MM.1S (cell line): ENCODE measurements around the gene BOD1.

Source experiments
- EZH2 ChIP-seq: fragments of 300-600 bp; sonication (generic); optimal IDR thresholded peaks from 2 replicates; pipeline ENCODE3; 2017; ENCODE audit warnings: low read depth, mild to moderate bottlenecking, antibody characterized with exemption, low read length, mixed read lengths
- EZH2phosphoT487 ChIP-seq: fragments of 300-600 bp; sonication (generic); IDR thresholded peaks from 2 replicates; pipeline ENCODE4 v1.6.1; 2018; ENCODE audit warnings: antibody characterized with exemption, low read length
- TF ChIP-seq, protein P1 (sequence below): fragments of 300-600 bp; sonication (generic); IDR thresholded peaks from 2 replicates; pipeline ENCODE4 v1.5.1; 2016; ENCODE audit warnings: antibody characterized with exemption, low read length, mixed read lengths

- TF ChIP-seq, protein P1, sequence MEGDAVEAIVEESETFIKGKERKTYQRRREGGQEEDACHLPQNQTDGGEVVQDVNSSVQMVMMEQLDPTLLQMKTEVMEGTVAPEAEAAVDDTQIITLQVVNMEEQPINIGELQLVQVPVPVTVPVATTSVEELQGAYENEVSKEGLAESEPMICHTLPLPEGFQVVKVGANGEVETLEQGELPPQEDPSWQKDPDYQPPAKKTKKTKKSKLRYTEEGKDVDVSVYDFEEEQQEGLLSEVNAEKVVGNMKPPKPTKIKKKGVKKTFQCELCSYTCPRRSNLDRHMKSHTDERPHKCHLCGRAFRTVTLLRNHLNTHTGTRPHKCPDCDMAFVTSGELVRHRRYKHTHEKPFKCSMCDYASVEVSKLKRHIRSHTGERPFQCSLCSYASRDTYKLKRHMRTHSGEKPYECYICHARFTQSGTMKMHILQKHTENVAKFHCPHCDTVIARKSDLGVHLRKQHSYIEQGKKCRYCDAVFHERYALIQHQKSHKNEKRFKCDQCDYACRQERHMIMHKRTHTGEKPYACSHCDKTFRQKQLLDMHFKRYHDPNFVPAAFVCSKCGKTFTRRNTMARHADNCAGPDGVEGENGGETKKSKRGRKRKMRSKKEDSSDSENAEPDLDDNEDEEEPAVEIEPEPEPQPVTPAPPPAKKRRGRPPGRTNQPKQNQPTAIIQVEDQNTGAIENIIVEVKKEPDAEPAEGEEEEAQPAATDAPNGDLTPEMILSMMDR = no peak
- TF ChIP-seq EZH2 (no peak), EZH2phosphoT487 (no peak)
Observed at GRCh38 chr5:173643964-173644363, 27.5 kb upstream of the BOD1 start.
